Retina (tissue), 1 donor: ENCODE results near the gene TRAF3IP3.
"Not testable (repeated sequence)": the region's sequence is repeated elsewhere in the genome, so short reads cannot be mapped to it uniquely, and the experiment has no call there.

Experiments
- DNase-seq: peaks from one replicate; pipeline ENCODE4 v3.0.0-alpha.2; 2016

The TRAF3IP3 gene

GRCh38 chr1:209769171-209769904, 13.5 kb downstream of the TRAF3IP3 start:
- DNase-seq, result no peak

- no peak for DNase-seq
Observed at GRCh38 chr1:209769971-209770370, 14.1 kb downstream of the TRAF3IP3 start.

DNA sequence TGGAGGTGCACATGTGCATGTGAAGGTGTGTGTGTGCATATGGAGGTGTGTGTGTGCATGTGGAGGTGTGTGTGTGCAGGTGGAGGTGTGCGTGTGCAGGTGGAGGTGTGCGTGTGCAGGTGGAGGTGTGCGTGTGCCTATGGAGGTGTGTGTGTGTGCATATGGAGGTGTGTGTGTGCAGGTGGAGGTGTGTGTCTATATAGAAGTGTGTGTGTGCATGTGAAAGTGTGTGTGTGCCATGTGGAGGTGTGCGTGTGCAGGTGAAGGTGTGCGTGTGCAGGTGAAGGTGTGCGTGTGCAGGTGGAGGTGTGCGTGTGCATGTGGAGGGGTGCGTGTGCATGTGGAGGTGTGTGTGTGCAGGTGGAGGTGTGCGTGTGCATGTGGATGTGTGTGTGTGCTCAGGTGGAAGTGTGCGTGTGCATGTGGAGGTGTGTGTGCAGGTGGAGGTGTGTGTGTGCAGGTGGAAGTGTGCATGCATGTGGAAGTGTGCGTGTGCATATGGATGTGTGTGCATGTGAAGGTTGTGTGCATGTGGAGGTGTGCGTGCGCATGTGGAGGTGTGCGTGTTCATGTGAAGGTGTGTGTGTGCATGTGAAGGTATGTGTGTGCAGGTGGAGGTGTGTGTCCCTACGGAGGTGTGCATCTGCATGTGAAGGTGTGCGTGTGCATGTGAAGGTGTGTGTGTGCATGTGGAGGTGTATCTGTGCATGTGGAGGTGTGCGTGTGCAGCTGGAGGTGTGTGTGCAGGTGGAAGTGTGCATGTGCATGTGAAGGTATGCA, 15.0 kb downstream of the TRAF3IP3 start:
- DNase-seq, result no peak

GRCh38 chr1:209772126-209772525, 16.3 kb downstream of the TRAF3IP3 start:
- peak; percentile 17 for DNase-seq

- no peak for DNase-seq
Observed at GRCh38 chr1:209774592-209774991, 18.7 kb downstream of the TRAF3IP3 start.

DNA sequence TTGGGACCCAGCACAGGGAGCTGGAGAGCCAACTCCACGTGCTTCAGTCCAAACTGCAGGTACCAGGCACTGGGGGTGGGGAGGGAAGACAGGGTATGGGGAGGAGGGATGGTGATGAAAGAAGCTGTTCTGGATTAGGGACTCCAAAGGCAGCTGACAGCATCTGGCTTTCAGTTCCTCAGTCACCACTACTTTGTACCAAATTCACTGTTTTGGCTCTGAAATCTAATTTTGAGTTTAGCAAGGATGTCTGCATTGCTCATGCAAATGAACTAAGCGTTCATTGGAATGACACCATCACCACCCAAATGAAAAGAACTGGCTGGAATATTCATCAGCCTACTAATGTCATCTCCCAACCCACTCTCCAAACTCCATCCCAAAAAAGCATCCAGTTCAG, 19.8 kb downstream of the TRAF3IP3 start:
- no peak for DNase-seq

GRCh38 chr1:209777587-209777986, 21.7 kb downstream of the TRAF3IP3 start:
- DNase-seq, result no peak

GRCh38 chr1:209778102-209778501, 22.2 kb downstream of the TRAF3IP3 start:
- no peak for DNase-seq

- DNase-seq, result no peak
Observed at GRCh38 chr1:209780268-209780667, 24.4 kb downstream of the TRAF3IP3 start.

DNA sequence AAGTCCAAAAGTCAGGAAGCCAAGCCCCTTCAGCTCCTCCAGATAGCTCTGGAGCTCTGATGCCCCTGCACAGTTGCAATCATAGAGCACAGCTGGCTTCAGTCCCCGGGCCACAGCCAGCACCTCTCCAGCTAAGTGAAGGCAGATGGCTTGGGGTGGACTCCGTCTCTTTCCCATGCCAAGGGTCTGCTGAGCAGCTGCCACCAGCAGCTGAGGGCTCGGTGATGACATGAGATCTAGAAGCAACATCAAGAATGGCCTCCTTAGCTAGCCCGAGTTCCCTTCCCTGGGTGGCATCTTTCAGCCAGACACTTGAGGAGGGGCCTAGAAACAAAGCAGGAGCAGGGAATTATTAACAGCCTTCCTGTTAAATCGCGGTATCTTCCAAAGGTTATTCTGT, 27.5 kb downstream of the TRAF3IP3 start:
- peak; percentile 25 for DNase-seq

- peak; percentile 99 for DNase-seq
Observed at GRCh38 chr1:209784265-209785169, 28.7 kb downstream of the TRAF3IP3 start, which contains the start of gene C1orf74. Gene C1orf74, minus strand, starts transcription at chr1:209784559. Its CDS starts 925 bp downstream, at chr1:209783634.

DNA sequence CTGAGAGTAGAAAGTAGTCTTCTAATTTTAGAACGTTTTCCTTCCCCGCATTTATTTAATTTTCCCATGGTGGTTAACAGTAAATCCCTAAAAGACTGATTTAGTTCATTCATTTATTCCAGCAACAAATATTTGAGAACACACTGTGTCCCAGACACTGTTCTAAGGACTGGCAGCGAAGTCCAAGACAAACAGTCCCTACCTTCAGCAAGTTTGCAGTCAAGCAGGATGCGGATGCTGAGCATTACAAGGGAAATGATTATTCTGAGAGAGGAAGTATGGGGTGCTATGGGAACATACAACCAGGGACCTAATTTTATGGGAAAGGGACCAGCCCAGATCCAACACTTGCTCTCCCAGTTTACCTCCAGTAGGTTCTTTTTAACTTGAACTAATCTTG, 29.7 kb downstream of the TRAF3IP3 start:
- no peak for DNase-seq

- no peak for DNase-seq
Observed at GRCh38 chr1:209786146-209786545, 30.3 kb downstream of the TRAF3IP3 start.

DNA sequence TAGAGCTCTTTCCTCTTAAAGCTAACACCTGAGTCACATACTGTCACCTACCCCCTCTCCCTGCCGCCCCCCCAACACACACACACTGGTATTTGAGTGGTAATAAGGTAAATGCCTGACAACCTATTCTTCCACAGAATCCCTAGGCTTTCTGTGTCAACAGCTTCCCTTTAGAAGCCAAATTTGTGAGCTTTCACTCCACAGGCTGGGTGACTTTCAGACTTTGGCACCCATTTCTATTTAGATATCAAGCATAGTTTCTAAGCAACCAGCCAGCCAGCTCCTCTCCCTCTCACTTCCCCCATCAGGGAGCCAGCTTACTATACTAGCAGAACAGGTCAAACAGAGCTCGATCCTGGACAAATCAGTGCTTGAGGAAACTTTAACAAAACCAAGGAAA, 31.7 kb downstream of the TRAF3IP3 start:
- DNase-seq, result no peak

DNA sequence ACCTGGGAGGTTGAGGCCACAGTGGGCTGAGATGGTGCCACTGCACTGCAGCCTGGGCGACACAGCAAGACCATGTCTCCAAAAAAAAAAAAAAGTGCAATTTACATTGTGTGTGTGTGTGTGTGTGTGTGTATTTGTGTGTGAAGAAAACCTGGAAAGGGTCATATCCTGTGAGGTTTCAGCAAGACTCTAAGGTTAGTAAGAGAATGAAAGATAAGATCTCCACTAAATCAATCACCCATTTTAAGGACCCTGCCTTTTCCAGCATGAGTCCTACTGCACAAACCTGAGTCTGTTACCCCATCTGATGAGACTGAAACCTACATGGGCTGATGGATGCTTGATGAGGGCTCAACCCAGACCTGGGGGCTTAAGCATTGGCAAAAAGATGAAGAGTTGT, 33.4 kb downstream of the TRAF3IP3 start:
- DNase-seq, result no peak

DNA sequence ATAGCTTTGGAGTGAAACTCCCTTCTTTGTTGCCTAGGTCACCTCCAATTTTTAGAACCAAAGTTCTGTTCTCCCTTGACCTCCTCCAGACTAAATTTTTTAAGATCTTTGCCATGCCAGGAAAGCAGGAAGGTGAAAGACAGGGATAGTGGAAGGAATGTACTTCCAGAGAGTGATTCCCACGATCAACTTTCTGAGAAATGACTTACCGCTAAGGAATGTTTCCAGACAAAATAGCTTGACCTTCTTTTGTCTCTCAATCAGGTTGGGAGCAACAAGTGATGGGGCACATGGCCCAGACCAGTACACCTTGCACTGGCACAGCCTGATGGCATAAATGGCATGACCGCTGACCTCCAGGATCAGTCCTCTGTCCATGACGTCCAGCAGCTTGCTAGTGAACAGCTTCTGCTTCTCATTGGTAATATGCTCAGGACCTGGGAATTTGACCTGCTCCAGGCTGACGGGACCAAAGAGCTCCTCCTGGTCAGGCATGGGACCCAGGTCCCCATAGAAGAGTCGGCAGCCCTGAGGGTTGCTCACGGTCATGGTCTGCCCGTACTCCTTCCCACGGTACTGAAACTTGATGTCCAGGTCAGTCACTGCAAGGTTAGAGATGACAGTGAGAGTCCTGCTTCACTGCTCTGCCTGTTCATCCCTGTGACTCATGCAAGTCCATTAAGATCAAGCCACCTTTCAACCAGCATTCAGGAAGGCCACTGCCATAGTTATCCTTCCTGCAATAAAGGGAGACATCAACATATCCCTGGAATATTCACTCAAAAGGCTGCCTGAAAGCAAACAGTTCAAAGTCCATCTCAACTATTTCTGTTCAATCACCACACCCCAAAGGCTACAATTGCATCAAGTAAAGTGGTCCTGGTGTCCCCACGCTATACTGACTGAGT, 34.7 kb downstream of the TRAF3IP3 start:
- no peak for DNase-seq

DNA sequence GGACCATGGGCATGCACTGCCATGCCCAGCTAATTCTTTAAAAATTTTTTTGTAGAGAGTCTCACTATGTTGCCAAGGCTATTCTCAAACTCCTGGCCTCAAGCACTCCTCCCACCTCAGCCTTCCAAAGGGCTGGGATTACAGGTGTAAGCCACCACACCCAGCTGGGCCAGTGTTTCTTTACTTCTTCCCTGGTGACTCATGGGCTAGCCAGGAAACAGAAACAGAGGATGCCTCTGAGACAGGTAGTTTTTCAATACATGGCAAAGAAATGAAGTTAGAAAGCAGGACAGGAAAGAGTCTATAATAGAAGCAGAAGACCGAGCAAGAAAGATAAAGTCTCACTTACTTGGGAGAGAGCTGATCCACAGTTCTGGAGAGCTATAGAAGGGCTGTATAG, 36.1 kb downstream of the TRAF3IP3 start:
- DNase-seq, result no peak

GRCh38 chr1:209793711-209794110, 37.9 kb downstream of the TRAF3IP3 start:
- not testable (repeated sequence) for DNase-seq

GRCh38 chr1:209797978-209798639, 42.3 kb downstream of the TRAF3IP3 start:
- DNase-seq, result no peak

DNA sequence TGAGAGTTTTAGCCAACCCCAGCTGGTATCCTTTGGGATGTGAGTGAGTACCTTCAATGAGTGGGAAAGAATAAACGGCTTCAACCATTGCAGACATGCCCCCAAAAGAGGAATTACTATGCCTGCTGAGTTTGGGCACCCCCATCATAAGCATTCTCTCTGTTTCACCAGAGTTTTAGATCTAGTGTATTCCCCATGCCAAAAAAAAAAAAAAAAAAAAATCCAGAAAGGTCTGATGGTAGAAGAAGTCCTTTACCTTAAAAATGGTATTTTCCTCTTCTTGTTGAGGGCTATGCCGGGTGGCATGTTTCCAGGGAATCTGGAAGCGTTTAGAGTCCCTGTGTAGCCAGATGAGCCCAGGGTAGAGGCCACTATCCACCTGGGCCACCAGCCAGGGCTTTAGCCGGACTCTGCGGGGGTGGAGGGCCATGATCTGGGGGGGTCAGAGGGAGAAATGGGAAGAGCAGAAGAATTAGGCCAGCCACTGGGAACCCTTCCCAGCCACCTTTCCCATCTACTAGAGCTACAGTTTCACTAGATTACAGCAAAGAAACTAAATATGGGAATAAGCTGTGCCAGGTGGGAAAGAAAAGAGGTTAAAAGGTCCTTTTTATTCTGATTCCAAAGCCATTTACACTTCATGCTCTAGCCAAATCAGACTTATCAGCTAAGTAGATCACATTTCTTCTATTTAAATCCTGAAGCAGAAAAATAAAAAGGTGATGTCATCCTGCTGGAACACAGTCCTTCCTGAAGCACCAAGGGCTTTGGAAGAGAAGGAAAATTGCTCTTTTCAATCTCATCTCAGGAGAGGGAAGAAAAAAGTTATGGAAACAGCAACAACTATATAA, 45.4 kb downstream of the TRAF3IP3 start:
- no peak for DNase-seq
